ENCODE data around the gene CLTCL1.
"Not testable (repeated sequence)": the region's sequence is repeated elsewhere in the genome, so short reads cannot be mapped to it uniquely, and the experiment has no call there.

CLTCL1 gene

DNA sequence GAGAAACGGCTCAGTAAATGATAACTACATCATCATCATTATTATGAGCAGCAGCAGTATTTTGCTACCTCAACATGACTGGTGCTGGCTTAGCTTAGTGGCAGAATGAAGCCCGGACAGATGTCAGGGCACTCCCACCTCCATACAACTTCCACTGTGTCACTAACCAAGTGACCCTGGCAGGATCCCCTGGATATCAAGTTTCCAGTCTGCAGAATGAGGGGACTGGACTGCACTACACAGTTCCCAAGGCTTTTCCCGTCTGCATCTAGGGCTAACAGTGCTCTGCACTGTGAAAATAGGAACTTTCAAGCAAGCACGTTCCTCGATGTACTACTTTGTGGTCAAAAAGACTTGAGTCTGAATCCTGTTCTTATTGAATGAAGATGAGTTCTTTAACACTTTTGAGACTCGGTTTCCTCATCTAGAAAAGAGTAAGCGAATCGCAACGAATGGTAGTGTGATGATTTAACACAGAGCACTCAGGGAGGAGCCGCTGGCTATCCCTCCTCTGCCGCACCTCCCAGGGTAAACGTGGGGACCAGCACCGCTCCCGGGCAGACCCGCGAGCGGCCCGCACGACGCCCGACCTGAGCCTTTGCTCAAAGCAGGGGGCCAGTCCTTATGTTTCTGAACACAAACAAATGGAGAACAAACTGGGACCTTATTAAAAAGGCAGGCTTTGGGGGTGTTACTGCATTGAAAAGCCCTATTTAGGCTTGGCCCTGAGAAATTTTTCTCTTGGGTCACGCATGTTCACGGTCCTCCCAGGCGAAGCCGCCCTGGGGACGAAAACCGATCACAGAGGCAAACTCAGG is 910 bp downstream of the CLTCL1 start:
- DNase-seq = no peak

DNA sequence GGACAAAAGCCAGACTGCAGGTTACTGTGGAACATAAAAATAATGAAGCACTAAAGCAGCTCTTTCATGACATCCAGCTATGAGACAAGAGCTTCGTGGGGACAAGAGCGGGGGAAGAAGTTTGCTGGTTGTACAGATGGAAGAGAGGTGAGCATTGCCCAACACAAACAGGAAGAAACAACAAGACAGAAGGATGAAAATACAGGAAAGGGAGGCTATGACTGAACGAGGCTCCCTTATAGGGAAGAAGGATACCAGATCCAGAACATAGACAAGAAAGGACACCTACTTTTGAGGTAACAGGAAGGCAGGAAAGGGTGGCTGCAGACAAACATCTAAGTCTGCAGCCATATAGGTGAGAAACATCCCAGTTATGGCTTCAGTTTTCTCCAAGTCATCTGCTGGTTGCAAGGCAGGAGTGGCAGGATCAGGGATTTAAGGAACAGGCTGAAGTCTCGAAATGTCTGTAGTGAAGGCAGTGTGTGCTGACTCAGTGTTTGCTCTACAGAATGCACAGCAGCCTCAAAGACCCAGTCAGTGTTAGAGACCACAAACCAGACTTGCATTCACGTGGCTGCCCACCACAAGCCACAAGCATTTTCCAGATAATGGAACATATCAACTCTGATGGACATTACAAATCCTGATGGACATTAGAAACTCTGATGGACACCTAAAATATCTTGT is 1.9 kb downstream of the CLTCL1 start:
- DNase-seq = no peak

DNA sequence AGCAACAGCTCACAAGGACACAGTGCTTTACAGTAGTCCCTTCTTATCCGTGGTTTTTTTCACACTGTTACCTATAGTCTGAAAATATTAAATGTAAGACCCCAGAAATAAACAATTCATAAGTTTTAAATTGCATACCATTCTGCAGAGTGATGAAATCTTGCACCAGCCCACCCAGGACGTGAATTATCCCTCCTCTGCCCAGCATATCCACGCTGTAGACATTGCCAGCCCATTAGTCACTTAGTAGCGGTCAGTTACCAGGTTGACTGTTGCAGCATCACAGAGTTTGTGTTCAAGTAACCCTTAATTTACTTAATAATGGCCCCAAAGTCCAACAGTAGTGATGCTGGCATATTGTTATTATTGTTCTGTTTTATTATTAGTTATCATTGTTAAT is 3.6 kb downstream of the CLTCL1 start:
- DNase-seq = no peak

DNA sequence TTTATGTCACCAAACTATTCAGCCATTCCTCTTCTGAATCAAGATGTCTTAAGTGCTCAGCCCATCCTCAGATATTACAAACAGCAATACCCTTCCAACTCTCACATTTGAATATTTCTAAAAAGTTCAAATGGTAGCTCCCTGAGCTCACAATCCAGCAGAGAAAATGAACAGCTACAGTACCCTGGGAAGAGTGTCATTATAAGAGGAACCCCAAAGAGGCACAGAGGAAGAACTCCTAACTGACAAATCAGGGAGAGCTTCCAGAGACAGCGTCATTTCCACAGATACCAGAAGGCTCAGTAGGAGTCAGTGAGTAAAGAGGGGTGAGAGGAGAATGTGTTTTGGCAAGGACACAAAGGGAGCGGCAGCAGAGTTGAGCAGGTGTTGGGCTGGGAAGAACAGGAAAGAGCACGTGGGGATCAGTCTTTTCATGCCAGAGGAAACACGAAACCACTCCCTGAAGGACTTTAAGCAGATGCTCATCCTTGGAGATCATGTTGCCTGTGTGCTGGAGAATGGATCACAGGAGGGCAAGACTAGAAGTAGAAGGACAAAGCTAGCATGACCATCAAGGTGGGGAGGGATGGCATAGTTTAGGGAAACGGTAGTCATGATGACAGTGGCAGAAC is 4.3 kb downstream of the CLTCL1 start:
- no peak for DNase-seq

DNA sequence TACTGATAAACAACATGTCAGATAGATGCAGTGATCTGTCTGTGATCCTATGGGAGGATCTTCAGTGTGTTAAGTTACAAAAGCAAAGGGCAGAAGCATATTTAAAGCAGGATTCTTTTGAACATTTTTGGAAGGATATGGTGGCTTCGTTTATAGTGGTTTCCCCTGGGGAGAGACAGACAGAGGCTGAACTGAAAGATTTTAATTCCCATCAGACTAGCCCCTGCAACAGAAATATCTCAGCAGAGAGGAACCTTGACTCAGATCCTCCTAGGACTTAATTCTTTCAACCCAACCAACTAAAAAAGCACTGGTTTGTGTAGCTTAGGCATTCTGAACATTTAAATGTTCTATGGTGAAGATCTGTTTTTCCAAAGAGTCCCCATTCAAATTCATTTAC is 5.7 kb downstream of the CLTCL1 start:
- no peak for DNase-seq

DNA sequence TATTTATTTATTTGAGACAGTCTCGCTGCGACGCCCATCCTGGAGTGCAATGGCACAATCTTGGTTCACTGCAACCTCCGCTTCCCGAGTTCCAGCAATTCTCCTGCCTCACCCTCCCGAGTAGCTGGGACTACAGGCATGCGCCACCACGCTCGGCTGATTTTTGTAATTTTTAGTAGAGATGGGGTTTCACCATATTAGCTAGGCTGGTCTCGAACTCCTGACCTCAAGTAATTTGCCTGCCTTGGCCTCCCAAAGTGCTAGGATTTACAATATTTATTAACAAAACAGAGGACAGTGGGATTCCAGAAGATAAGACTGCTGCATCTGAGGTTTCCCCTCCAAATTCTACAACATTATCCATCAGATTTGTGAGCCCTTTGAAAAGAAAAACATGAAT is 12.4 kb downstream of the CLTCL1 start:
- DNase-seq = not testable (repeated sequence)

DNA sequence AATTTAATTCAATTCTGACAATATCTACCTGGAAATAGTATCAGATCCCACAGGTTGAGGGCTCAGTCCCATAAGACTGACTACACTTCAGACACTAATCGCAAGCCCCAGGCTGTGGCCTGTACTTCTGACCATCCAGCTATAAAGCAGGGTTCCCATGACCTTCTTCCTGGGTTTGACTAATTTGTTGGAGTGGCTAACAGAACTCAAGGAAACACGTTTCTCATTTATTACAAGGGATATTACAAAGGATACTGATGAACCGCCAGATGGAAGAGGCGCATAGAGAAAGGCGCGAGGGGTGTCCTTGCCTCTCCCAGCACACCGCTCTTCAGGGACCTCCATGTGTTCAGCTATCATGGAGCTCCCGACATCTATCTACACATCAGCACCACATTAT is 13.7 kb downstream of the CLTCL1 start:
- no peak for DNase-seq

DNA sequence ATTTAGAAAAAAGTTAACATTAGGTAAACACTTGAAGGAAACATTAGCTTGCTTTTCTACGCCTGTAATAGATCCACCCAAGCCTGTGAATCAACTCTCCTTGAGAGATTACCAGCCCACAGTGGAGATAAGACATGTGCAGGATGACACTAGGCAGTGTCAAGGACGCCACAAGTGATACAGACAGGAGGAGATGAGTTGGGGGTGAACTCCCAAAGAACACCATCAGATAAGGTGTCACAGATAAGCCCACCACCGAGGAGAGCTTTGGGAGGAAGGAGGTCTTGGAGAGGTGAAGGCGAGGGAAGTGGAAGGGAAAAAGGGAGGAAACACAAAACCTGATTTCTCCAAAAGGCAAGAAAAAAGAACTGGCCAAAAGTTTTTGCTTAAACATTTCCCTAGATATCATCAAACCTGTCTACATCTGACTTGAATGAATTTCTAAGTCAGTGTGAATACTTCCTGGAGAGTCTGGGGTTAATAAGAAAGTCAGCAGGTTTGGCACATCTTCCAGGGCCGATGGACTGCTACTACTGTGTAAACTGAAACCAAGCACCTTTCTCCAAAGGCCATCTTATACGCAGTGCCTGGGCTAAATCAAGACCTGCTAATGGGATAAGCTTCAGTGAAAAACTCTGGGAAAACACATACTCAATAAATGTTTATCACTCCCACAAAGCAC is 15.5 kb downstream of the CLTCL1 start:
- DNase-seq = no peak

DNA sequence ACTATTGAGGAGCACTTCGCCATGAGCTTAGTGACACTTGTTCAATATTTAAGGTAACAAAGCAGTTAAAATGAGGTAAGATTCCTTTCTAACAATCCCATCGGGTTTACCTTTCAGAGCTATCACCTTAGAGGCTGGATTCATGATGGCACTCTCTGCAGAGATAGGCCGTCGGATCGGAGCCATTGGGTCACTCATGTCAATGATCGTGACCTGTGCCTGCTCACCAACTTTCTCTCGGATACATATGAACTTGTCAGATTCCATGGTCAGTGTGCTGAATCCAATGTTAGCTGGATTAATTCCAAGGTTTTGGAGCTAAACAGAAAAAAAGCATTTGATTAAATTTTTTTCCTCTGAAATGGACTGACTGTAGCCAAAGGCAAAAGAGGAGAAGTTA is 16.0 kb downstream of the CLTCL1 start:
- no peak for DNase-seq

DNA sequence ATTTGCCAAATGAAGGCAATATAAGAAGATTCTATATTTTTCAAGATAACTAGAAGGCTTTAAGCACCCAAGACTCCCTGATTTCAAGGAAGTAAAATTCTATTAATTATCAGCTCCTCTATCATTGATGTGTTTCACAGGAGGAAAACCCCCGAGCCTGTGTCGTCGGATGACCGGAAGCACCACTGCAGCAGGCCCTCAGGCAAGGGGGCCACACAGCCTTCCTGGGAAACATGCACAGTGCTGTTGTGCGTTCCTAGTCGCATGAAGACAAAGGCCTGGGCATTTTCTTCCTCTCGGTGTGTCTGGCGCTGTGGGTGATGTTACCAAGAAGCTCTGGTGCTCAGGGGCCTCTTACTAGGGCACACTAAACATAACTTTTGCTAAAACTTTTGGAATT is 16.4 kb downstream of the CLTCL1 start:
- no peak for DNase-seq

DNA sequence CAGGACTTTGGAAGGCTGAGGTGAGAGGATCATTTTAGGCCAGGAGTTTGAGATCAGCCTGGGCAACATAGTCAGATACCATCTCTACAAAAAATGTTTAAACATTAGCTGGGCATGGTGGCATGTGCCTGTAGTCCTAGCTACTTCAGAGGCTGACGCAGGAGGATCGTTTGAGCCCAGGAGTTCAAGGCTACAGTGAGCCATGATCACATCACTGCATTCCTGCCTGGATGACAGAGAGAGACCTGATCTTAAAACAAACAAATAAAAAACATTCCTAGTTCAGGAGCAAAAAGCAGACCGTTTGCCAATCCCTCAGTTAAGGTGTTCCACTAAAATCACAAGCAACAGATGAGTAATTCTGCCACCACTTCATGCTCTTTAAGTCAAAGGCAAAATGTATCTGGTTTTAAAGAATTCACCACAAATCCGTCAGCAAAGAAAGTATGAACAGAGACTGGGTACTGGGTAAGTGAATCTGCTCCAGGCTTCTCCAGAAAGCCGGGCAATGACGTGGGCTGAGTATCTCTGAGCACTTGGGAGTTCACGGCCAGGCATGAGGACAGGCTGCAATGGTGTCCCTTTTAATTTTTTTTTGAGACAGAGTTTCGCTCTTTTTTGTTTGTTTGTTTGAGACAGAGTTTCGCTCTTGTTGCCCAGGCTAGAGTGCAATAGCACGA is 19.5 kb downstream of the CLTCL1 start:
- DNase-seq = no peak

DNA sequence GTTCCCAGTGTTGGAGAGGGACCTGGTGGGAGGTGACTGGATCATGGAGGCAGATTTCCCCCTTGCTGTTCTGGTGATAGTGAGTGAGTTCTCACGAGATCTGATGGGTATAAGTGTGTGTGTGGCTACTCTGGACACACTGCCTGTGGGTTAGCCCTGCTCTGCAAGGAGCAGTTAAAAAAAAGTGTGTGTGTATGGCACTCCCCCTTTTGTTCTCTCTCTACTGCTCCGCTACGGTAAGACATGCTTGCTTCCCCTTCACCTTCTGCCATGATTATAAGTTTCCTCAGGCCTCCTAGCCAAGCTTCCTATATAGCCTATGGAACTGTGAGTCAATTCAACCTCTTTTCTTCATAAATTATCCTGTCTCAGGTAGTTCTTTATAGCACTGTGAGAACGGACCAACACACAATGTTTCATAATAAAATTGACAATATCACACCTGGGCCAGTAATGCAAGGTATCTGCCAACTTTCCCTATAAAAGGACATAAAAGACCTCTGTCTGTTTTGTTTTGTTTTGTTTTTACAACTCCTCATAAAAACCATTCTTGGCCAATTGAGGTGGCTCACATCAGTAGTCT is 20.2 kb downstream of the CLTCL1 start:
- DNase-seq = no peak

DNA sequence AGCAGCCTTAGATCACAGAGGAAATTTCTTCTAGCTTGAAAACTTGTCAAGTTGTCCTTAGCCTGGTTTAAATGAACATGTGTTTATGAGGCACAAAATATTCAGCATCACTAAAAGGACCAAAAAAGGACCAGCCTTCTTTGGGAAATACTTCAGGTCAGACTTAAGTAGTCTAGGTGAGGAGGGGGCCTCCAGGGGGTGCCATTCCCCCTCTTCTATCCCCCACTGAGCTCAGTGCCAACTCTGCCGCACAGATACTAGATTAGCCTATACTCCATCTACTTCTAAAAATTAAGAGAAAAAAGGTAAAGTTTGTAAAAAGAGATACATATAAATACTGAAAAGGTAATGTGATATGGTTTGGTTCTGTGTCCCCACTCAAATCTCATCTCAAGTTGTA is 20.6 kb downstream of the CLTCL1 start:
- DNase-seq = no peak

DNA sequence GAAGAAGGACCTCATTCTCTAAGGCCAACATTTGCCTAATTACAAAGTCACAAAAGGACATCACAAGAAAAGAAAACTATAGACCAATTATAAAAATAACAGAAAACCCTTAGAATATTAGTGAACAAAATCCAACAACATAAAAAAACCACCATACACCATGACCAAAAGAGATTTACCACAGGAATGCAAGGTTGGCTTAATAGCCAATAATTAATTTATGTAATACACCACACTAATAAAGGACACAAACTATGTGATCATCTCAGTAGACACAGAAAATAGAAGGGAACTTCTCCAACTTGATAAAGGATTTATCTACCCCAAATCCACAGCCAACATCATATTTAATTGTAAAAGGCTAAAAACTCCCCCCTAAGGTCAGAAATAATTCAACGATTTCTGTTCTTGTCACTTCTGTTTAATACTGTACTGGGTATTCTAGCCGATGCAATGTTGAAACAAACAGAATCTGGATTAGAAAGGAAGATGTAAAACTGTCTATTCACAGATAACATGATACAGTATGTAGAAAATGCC is 24.9 kb downstream of the CLTCL1 start:
- no peak for DNase-seq

DNA sequence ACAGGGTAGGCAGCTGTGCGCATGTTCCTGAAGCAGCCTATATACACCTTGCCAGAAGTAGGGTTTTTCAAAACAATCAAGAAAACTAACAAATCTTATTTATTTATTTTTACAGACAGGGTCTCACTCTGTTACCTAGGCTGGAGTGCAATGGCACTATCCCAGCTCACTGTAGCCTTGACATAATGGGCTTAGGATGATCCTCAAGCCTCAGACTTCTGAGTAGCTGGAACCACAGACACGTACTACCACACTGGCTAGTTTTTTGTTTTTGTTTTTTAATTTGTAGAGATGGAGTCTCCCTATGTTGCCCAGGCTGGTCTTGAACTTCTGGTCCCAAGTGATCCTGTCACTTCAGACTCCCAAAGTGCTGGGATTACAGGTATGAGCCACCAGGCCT is 25.7 kb downstream of the CLTCL1 start:
- DNase-seq = no peak

DNA sequence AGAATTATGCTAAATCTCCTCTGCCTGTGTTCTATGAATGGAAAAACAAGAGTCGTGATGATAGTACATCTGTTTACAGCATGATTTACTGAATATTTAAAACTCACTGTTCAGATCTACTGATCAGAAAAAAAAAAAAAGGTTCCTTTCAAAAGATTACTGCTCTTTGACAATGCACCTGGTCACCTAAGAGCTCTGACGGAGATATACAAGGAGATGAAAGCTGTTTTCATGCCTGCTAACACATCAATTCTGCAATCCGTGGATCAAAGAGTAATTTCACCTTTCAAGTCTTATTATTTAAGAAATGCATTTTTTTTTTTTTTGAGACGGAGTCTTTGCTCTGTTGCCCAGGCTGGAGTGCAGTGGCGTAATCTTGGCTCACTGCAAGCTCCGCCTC is 30.7 kb downstream of the CLTCL1 start:
- DNase-seq = no peak

DNA sequence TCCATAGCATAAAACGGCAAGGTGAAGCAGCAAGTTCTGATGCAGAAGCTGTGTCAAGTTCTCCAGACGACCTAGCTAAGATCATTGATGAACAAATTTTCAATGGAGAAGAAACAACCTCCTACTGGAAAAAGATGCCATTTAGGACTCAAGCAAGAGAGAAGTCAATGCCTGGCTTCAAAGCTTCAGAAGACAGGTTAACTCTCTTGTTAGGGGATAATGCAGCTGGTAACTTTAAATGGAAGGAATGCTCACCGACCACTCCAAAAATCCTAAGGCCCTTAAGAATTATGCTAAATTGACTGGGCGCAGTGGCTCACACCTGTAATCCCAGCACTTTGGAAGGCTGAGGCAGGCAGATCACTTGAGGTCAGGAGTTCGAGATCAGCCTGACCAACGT is 31.3 kb downstream of the CLTCL1 start:
- DNase-seq = no peak

DNA sequence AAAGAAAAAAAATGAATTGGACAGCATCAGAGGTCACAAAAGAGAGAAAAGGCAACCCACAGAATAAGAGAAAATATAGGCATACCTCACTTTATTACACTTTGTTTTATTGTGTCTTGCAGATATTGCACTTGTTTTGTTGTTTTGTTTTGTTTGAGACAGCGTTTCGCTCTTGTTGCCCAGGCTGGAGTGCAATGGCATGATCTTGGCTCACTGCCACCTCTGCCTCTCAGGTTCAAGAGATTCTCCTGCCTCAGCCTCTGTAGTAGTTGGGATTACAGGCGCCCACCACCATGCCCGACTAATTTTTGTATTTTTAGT is 32.6 kb downstream of the CLTCL1 start:
- DNase-seq = not testable (repeated sequence)

DNA sequence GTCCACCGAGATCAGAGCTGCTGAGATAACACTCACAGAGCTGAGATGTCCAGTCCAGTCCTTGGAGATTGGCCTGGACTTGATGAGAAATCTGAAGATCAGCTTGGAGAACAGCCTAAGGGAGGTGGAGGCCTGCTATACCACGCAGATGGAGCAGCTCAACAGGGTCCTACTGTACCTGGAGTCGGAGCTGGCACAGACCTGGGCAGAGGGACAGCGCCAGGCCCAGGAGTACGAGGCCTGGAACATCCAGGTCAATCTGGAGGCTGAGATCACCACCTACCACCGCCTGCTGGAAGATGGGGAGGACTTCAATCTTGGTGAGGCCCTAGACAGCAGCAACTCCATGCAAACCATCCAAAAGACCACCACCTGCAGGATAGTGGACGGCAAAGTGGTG is 33.1 kb downstream of the CLTCL1 start:
- DNase-seq = no peak

DNA sequence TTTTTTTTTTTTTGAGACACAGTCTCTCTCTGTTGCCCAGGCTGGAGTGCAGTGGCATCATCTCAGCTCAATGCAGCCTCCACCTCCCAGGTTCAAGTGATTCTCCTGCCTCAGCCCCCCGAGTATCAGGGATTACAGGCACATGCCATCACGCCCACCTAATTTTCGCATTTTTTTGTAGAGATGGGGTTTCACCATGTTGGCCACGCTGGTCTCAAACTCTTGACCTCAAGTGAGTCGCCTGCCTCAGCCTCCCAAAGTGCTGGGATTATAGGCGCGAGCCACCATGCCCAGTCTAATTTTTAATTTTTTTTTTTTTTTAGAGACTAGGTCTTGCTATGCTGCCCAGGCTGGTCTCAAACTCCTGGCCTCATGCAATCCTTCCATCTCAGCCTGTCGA is 35.2 kb downstream of the CLTCL1 start:
- not testable (repeated sequence) for DNase-seq

DNA sequence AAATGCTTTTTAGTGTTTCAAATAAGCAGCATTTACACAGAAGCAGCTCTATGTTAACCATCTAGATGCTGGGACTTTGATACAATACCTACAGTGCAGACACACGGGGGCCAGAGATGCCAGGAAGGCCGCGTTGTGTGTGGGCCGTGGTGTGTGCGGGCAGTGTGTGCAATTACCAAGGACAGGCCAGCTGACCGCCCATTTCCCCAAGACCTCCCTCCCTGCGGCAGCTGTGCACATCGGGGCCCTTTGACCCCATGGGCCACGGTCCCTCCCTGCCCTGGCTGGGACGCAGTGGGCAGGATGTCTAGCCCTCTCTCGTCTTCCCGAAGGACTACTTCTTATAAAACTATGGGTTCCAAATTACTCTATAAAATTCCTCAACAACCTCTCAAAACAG is 38.4 kb downstream of the CLTCL1 start:
- no peak for DNase-seq

DNA sequence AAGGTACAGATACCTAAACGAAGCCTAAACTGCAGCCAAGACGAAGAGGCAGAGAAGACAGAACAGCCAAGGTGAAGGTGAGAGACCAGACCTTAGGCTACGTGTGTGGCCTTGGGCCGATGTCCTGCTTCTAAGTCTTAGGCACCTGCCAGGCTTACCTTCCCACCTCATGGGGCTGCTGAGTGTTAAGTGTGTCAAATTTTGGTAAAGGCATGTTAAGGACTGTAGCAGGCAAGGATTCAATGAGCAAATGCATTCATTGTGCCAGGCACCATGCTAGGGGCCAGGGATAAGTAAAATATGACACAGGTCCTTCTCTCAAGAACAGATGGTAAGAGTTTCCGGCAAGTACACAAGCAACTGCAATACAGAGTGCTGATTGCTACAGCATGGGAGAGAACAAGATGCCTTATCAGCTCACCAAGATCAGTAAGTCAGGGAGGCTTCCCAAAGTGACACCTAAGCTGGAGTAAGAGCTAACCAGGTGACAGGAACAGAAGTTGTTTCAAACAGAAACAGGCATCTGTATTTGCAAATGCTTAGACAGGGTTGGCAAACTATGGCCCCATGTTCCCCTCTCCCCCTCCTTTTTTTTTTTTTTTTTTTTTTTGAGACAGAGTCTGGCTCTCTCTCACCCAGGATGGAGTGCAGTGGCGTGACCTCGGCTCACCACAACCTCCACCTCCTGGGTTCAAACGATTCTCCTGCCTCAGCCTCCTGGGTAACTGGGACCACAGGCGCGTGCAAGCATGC is 46.7 kb downstream of the CLTCL1 start:
- no peak for DNase-seq

Measured in T-helper 1 cell (primary cell).